GM18499 (cell line): ENCODE data around the gene CBX6.

Experiments
- ATAC-seq: cut with Tn5 transposase; IDR thresholded peaks from one replicate; pipeline ENCODE4 v1.9.1; 2021; ENCODE audit warnings: moderate number of reproducible peaks; ENCODE audit not compliant: insufficient read depth, unreplicated experiment

Gene CBX6

DNA sequence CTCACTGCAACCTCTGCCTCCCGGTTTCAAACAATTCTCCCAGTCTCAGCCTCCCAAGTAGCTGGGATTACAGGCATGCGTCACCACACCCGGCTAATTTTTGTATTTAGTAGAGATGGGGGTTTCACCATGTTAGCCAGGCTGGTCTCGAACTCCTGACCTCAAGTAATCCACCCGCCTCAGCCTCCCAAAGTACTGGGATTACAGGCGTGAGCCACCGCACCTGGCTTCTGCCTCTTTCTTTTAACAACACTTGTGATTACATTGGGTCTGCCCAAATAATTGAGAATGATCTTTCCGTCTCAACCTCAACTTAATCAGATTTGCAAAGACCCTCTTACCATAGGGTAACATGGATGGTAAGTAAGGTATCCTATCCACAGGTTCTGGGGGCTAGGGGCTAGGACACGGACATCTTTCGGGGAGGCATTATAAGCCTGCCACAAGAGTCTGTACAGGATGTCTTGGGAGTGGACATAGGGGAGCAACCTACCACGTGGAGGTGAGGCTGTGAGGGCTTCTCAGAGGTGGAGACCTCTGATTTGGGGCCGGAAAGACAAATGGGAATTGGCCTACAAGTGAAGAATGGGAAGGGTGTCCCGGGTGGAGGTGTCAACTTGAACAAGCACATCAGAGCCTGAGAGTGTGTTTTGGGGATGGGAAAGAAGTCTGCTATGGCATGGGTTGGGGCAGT is 2.7 kb upstream of the CBX6 start:
- ATAC-seq = no peak

GRCh38 chr22:38873469-38874411 is 1.7 kb upstream of the CBX6 start:
- no peak for ATAC-seq

DNA sequence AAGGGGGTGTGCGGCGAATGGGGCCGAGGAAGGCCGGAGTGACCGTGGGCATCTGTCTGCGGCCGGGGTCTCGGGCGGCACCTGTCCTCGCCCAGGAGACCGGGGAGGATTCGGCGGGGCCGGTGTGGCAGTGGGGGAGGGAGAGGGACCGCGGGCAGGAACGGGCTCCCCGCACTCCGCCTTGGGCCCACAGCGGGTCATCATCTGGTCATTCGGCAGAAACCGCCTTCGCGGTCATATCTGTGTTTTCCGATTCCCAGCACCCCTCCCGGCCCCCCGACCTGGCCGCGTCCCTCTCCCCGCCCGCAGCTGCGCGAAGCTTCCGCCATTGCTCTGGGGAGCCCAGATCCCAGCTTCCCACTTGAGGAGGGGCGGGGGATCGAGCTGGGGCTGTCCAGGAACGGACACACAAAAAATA is 824 bp upstream of the CBX6 start:
- no peak for ATAC-seq

- ATAC-seq = no peak
Observed at GRCh38 chr22:38871360-38872171, 450 bp downstream of the CBX6 start.

DNA sequence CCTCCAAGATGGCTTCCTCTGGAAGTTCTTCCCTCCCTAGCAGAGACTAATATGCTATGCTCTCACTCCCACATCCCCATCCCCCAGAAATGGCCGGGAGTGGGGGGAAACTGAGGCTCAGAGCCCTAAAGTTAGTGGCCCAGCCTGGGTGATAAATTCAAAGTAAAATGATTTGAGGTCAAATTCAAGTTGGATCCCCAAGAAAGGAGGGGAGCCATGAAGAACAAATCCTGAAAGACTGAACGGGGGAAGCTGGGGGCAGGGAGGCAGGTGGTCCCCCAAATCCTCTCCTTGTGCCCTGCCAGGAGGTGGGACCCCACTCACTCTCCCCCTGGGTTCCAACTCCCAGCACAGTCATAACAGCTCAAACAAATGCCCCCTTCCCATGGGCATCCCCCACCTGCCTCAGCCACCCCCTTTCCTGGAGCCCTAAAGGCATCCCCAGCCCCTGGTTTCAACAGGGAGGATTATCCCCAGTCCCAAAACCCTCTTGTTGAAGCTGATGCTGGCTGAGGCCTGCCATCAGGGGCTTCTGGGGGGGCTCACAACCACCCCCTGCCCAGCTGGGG is 1.1 kb downstream of the CBX6 start:
- no peak for ATAC-seq

- ATAC-seq = no peak
Observed at GRCh38 chr22:38870312-38870741, 1.7 kb downstream of the CBX6 start.

- ATAC-seq = no peak
Observed at GRCh38 chr22:38869663-38870062, 2.4 kb downstream of the CBX6 start.

DNA sequence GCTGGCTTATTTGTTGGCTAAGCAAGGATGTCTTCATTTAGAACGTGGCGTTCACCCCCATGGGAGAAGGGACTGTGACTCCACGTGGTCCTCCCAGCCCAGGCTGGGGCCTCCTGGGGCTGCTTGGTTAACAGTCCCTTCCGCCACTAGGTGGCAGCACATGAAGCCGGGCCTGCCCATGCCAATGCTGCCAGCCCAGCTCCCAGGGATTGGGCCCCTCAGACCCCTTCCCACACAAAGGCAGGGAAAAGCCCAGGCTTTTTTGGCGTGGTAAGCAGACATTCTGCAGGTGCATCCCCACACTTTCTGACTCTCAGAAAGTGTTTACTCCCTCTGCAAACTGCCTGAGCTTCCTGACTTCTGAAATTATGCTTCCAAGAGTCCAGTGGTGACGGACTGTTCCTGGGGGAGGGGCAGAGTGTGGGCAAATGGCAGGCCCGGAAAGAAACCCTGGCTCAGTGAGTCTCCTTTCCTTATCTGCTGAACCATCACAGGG is 3.1 kb downstream of the CBX6 start:
- no peak for ATAC-seq

DNA sequence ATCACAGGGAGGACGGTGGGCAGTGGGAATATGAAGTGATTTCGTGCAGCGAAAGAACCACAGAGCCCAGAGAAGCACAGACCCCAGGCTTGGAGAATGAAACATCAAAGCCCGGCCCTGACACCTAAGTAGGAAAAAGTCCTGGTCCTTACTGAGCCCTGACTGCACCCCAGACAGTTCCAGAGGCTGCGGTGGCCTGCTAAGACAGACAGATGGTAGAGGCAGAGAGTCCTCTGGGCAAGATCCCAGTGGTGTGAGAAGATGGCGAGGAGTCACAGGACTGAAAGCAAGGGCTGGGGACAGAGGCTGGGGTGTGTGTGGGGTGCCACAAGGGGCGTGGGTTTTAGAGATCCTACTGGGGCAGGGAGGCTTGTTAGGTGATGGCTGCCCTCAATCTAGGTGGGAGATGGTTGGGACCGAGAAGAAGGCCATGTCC is 3.7 kb downstream of the CBX6 start:
- no peak for ATAC-seq

- no peak for ATAC-seq
Observed at GRCh38 chr22:38867471-38868285, 4.3 kb downstream of the CBX6 start.

GRCh38 chr22:38867124-38867455 is 4.9 kb downstream of the CBX6 start:
- ATAC-seq = no peak

- ATAC-seq = no peak
Observed at GRCh38 chr22:38866399-38867123, 5.5 kb downstream of the CBX6 start.

DNA sequence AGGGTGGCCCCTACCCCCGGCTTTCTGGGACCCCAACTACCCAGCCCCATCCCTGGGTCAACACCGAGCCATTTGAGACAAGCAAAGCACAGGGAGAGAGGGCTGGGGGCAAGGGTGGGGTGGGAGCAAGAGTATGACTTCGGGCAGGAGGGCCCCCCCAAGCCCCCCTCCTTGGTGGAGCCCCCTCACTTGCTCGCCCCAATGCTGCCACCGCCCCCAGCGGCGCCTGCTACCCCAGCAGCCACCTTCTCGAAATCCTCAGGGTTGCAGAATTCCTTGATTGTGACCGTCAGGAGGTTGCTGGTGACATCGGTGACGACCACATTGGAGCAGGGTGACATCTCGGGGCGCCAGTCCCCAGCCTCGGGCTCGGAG is 6.0 kb downstream of the CBX6 start:
- ATAC-seq = no peak

- ATAC-seq = no peak
Observed at GRCh38 chr22:38865201-38866023, 6.6 kb downstream of the CBX6 start.

DNA sequence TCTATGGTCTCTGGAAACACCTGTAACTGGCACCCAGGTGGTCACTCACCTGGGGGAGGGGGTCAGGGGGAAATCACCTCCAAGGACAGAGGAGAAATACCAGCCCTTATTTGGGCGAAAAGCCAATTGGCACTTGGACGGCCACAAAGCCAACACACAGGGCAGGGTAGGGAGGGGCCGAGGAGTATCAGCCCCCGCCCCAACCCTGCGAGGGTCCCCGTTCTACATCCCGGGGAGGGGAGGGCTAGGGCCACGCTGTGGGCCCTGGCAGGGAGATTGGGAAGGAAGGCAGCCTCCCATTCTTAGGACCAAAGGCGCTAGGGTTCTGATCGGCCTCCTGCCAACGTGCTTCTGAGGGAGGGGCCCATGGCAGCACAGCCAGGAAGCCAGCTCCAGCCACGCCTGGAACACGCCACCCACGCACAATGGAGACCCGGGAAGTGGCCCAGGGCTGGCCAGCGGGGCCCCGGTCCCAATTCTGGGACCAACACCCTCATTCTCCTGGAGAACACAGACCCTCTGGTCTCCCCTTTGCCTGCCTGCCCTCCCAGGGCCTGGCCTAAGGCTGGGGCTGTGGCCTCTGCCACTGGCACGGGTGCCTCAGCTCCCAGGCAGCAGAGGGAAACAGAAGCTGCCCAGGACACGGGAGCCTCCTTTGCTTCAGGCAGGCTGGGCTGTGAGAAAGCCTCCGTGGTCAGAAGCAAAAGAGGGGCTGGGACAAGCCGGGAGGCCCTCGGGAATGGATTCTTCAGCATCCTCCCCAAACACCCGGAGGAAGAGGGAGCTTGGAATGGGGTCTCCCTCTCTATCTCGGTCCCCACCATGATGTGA is 7.4 kb downstream of the CBX6 start:
- ATAC-seq = no peak

- no peak for ATAC-seq
Observed at GRCh38 chr22:38863531-38864131, 8.4 kb downstream of the CBX6 start.
